ENCODE results near the gene UCK2.

Gene UCK2

DNA sequence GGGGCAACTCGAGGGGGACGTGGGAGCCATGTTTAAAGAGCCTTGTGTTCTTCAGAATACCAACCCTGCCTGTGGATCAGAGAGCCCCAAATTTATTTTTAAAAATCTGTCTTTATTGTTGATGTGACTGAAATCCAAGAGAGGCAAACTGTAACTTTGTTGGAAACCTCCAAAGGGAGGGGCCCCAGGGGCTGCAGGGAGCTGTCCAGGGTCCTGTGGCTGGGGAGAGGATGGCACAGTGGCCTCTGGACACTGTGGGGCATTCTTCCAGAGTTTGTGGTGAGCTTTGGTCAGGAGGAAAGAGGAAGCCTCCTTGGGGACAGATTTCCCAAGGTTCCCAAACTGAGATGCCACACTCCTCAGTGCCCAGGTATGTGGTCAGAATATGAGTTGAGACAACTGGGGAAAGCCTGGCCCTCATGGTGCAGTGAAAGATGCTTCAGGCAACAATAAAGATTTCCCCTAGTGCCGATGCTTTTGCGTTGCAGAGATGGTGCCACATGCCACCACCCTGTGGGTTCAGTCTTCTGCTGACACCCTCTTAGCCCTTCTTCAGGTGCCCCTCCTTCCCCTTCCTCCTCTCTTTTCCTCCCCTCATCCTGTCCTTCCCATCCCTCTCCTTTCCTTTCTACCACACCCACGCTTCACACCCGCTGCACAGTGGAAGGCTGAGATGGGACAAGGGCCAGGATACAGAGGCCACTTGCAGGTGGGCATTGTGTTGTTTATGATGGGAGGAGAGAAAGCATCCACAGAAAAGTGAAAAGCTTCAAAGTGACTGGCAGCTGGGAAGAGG, 122.1 kb downstream of the UCK2 start:
- Histone ChIP-seq H3K27ac (ENCODE audit: low read length) (no peak overlapping the region), H3K4me3 (ENCODE audit: low read depth in 1 of 2, low read length in 2 of 2) (no peak overlapping the region), H3K27me3 (ENCODE audit: low read depth, low read length) (no peaks in the 10 kb centered on the region), H3K36me3 (ENCODE audit: control insufficient read depth in 1 of 2, insufficient read depth in 2 of 2, low read length in 2 of 2) (no peaks in the 10 kb centered on the region), H3K4me1 (ENCODE audit: control insufficient read depth in 1 of 2, insufficient read depth in 2 of 2, low read length in 2 of 2) (no peaks in the 10 kb centered on the region), H3K9me3 (ENCODE audit: control insufficient read depth in 1 of 2, low read length in 2 of 2) (no peaks in the 10 kb centered on the region)

DNA sequence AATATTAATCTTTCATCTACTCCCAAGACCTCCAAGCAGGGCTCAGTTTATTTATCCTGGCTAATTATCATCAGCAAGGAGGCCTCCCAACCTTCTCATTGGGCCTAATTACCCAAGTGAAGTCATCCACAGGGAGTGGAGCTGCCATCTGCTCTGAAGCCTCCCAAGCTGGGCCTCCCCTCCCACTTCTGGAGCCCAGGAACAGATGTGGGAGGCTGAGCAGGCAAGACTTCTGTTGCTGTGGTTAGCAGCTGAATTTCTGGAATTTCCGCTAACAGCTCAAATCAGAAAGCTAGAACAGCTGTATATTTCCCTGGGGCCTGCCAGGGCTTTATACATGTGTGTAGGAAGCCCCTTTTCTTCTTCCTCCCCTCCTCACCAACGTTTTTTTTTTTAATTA, 127.5 kb downstream of the UCK2 start:
- no peaks in the 10 kb centered on the region for H3K27me3 ChIP-seq (ENCODE audit: low read depth, low read length)
- no peaks in the 10 kb centered on the region for H3K36me3 ChIP-seq (ENCODE audit: control insufficient read depth in 1 of 2, insufficient read depth in 2 of 2, low read length in 2 of 2)
- no peaks in the 10 kb centered on the region for H3K9me3 ChIP-seq (ENCODE audit: control insufficient read depth in 1 of 2, low read length in 2 of 2)
- H3K4me1 ChIP-seq (ENCODE audit: control insufficient read depth in 1 of 2, insufficient read depth in 2 of 2, low read length in 2 of 2): no peaks in the 10 kb centered on the region
- no peak overlapping the region for H3K27ac ChIP-seq (ENCODE audit: low read length)
- H3K4me3 ChIP-seq (ENCODE audit: low read depth in 1 of 2, low read length in 2 of 2): no peak overlapping the region

DNA sequence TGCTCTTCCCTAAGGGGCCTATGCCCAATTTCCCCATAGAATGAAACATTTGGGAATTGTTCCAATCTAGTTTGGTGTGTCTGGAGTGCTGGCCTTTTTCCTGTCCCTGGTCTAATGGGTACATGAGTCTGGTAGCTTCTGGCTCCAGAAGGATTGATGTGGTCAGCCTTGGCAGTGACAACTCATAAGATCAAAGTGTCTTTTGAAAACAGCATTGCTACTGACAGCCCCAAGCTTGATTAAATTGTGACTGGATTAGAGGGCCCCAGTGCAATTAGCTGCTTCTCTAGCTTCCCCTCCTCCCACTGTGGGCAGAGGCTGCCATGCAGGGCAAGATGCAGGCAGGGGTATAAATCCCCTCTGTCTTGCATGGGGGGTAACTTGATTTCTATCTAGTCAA, 130.9 kb downstream of the UCK2 start:
- no peaks in the 10 kb centered on the region for H3K36me3 ChIP-seq (ENCODE audit: control insufficient read depth in 1 of 2, insufficient read depth in 2 of 2, low read length in 2 of 2)
- no peak overlapping the region for H3K4me3 ChIP-seq (ENCODE audit: low read depth in 1 of 2, low read length in 2 of 2)
- H3K9me3 ChIP-seq (ENCODE audit: control insufficient read depth in 1 of 2, low read length in 2 of 2): no peaks in the 10 kb centered on the region
- no peaks in the 10 kb centered on the region for H3K4me1 ChIP-seq (ENCODE audit: control insufficient read depth in 1 of 2, insufficient read depth in 2 of 2, low read length in 2 of 2)
- H3K27me3 ChIP-seq (ENCODE audit: low read depth, low read length): no peaks in the 10 kb centered on the region
- H3K27ac ChIP-seq (ENCODE audit: low read length): no peak overlapping the region

GRCh38 chr1:165960136-165960535, 132.7 kb downstream of the UCK2 start:
- Histone ChIP-seq H3K9me3 (ENCODE audit: control insufficient read depth in 1 of 2, low read length in 2 of 2) (no peaks in the 10 kb centered on the region), H3K27me3 (ENCODE audit: low read depth, low read length) (no peaks in the 10 kb centered on the region), H3K36me3 (ENCODE audit: control insufficient read depth in 1 of 2, insufficient read depth in 2 of 2, low read length in 2 of 2) (no peaks in the 10 kb centered on the region), H3K4me3 (ENCODE audit: low read depth in 1 of 2, low read length in 2 of 2) (no peak overlapping the region), H3K27ac (ENCODE audit: low read length) (no peak overlapping the region), H3K4me1 (ENCODE audit: control insufficient read depth in 1 of 2, insufficient read depth in 2 of 2, low read length in 2 of 2) (no peaks in the 10 kb centered on the region)

DNA sequence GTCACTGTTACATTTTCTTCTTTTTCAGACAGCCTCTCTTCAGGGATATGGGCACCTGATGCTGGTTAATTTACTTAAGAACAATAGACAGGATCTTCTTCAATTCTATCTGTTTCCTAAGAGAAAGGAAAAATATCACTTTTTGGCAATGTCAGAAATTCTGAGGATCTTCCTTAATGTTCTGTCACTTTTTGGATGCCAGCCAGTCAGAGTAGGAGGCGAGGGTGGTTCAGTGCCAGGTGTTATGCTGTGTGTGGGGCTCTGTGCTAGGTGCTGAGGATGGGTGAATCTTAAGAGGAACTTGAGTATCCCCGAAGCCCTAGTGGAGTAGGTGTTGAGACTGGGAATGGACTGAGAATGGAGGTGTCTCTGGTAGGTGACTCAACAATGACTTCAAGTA, 133.5 kb downstream of the UCK2 start:
- no peak overlapping the region for H3K27ac ChIP-seq (ENCODE audit: low read length)
- H3K36me3 ChIP-seq (ENCODE audit: control insufficient read depth in 1 of 2, insufficient read depth in 2 of 2, low read length in 2 of 2): no peaks in the 10 kb centered on the region
- no peaks in the 10 kb centered on the region for H3K4me1 ChIP-seq (ENCODE audit: control insufficient read depth in 1 of 2, insufficient read depth in 2 of 2, low read length in 2 of 2)
- H3K27me3 ChIP-seq (ENCODE audit: low read depth, low read length): no peaks in the 10 kb centered on the region
- H3K9me3 ChIP-seq (ENCODE audit: control insufficient read depth in 1 of 2, low read length in 2 of 2): no peaks in the 10 kb centered on the region
- H3K4me3 ChIP-seq (ENCODE audit: low read depth in 1 of 2, low read length in 2 of 2): no peak overlapping the region

Data from muscle layer of duodenum (tissue), 2 donors.